GM19328 (cell line): Measurements from ENCODE around the gene GGT6.

Experiments used
- ATAC-seq: cut with Tn5 transposase; IDR thresholded peaks from one replicate; pipeline ENCODE4 v1.9.1; 2021; ENCODE audit warnings: mild to moderate bottlenecking, moderate library complexity; ENCODE audit not compliant: unreplicated experiment

Gene GGT6

DNA sequence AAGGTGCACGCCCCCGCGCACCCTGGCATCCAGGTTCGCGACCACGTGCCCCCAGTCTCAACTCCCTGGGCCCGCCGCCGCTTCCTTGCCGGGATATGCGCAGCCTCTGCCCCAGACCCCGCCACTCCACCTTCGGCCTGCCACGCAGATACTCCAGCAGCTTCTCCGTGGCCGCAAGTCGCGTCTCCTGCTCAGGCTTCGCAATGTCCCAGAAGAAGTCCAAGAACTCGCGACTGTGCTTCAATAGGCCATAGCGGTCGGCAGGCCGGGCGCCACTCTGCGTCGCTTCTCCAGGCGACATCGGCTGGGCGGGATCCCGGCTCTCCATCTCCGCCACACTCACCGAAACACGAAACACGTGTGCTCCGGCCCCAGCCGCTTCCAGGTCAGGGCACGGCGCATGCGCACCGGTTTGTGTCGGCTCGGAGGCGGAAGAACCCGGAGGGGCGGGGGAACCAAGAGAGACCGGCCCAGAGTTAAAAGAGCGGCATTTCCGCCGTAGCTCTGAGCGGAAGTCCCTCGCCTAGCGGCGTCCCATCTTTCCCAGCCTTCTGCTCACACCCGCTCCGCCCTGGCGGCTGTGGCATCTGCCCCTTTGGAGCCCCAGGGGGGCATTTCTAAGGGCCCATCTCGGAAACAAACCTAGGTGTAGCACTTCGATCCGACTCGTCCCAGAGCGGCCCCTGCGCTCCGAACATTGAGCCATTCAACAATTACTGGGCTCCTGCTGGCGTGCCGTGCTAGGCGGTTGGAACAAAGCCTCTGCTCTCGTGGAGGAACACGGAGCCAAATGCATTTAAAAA lies 5.2 kb downstream of the GGT6 start, which contains the start of gene MYBBP1A:
Gene MYBBP1A (minus strand): TSS at position 388 of the 803 bp plus-strand sequence. CDS start 60 bp downstream, at position 328.
- peak; percentile 77 for ATAC-seq

- no peak for ATAC-seq
Measured at GRCh38 chr17:4554441-4554996, 5.9 kb downstream of the GGT6 start.

DNA sequence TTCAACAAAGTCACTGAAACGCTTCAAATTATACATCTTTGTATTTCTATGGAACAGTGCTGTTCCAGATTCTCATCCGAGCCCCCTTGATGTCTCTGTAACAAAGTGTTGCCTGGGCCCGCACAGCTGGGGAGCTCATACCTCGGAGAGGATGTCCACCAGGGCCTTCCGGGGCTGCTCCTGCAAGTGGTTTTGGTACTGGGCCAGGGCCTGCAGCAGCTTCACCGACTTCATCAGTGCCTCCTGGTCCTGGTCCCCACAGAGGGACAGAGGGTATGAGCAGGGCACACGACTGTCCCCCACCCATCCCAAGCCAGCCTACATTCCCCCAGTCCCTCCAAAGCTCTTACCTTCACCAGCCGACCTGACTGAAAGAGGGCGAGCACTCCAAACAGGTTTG lies 6.7 kb downstream of the GGT6 start:
- ATAC-seq: no peak

GRCh38 chr17:4551796-4552525 lies 8.4 kb downstream of the GGT6 start:
- ATAC-seq: no peak

DNA sequence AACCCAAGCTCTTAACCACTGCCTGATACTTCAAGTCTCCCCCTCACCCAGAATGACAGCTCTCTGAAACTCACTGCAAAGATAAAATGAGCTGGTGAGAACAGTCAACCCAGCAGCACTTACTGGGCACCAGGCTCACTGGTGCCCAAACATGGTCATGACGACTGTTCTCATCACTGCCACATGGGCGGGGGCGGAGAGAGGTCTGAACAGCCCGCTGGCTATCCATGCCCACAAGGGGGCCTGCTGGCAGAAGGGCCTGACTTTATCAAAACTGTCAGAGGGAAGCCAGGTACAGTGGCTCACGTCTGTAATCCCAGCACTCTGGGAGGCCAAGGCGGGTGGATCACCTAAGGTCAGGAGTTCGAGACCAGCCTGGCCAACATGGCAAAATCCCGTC lies 9.2 kb downstream of the GGT6 start:
- ATAC-seq: no peak

- no peak for ATAC-seq
Measured at GRCh38 chr17:4550534-4551039, 9.8 kb downstream of the GGT6 start.

- ATAC-seq: no peak
Measured at GRCh38 chr17:4549781-4550533, 10.4 kb downstream of the GGT6 start.

DNA sequence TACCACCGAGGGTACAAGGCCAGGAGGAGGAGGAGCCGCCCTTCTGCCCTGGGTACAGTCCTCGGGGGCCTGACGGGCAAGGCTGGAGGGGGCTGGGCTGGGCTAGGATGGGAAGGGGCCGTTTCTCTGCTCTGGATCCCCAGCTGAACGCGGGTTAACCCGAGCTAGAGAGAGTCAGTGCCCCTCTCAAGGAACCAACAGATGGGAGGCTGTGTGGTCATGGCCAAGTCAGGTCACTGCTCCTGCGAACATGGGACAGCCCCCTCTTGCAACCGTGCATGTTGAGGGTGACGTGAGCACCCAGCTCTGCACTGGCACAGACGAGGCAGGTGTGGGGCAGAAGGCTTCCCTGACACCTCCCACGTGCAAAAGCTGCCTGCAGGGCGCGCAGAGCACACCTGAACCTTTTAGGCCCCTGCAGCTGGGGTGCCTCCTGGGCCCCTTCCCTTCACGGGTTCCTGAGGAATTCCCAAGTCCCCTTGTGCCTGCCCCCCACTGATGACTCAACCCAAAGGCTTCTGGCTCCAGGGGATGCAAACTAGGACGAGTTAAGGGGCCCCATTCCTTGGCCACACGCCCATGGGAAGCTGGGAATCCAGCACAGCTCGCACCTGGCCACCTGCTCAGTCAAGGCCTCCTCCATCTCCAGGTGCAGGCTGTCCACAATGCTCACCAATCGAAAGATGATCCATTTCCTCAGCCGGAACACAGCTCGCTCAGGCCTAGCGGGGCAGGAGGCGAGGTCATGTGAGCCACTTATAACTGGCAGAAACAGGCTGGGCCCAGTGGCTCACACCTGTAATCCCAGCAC lies 11.5 kb downstream of the GGT6 start:
- ATAC-seq: no peak

- ATAC-seq: no peak
Measured at GRCh38 chr17:4548061-4548461, 12.3 kb downstream of the GGT6 start.

- no peak for ATAC-seq
Measured at GRCh38 chr17:4547118-4547906, 13.1 kb downstream of the GGT6 start.

DNA sequence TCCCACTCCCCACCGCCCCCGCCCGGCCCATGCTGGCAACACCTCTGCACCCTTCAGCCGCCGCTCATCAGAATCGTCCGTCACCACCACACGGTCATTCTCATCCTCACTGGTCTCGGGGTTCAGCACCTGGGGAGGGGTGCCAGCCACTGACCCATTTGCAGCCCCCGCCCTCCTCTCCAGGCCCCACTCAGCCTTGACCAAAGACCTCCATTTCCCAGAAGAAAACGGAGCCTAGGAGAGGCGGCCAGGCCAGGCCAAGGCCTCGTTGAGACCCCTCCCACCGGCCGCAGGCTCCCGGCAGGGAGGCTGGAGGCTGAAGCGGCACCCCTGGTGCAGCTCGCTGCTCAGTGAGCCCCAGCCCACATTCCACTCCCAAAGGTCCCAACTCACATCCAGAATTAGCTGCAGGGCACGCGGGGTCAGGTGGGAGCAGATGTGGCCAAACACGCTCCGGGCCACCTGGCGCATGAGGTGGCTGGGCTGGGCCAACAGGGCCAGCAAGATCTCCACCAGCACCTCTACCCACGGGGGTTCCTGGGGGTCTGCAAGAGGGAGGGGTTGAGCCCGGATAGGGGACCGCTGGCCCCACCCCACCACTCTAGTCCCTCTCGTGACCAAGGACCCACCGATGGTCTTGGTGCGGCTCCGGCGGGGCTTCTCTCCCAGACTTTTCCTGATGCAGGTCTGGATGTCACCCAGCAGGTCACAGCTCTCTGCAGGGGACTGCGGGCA lies 15.0 kb downstream of the GGT6 start:
- no peak for ATAC-seq

DNA sequence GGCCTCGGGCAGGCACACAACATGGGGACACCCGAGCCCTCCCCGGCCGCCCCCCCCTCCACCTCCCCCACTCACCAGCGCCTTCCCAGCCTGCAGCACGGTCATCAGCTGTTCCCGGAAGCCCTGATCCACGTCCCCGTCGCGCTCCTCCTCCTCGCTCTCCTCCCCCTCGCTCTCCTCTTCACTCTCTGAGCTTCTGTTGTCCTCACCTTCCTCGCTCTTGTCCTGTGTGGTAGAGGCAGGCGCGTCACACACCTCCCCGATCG lies 15.5 kb downstream of the GGT6 start:
- no peak for ATAC-seq

- ATAC-seq: no peak
Measured at GRCh38 chr17:4544135-4544950, 16.0 kb downstream of the GGT6 start.

GRCh38 chr17:4543557-4544026 lies 16.8 kb downstream of the GGT6 start:
- no peak for ATAC-seq

DNA sequence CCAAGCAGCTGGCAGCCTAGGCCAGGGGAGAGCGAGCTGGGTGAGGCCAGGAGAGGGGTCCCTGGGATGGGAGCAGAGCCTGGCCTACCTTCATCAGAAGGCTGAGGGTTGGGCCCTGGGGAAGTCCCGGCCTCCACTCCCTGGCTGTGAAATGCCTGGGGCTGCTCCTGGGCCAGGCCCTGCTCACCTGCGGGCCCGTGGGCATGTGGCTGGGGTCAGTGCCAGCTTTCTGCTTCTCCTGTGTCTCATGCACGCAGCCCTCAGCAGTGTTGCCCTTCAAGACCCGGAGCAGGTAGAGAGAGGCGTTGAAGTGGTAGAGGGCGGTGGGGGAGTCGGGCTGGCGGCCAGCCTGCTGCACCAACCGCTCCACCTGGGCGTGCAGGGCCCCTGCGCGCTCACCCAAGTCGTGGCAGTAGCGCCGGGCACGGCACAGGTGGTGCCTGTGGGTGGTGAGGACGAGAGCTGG lies 17.6 kb downstream of the GGT6 start:
- ATAC-seq: no peak

DNA sequence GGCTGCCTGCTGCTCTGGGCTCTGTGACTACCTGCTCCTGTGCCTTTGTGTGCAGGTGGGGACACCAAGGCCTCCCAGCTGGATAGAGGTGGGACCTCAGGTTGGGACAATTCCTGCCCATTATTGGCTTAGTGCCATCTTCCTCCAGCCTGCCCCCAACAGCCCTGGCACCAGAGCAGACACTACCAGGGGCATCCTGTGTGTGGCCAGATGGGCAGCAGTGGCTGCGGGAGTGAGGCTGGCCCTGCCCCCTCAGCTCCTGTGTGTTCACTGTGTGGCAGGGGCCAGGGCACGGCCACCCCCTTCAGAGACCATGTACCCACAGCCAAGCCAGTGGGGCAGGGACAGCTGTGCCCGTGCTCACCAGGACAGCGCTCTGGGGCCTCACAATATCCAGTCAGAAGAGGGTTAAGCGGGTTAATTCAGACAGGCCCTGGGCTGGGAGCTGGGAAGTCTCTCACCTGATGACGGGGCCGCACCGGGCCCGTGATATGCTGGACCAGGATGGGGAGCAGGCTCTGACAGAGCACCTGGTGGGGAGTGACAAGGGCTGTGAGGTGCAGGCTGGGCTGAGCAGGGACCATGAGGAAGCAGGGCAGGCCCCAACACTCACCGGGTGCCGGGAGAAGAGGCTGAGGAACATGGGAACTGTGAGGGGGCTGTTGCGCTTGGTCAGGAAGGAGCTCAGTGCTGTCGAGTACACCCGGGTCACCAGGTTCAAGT lies 18.2 kb downstream of the GGT6 start:
- ATAC-seq: no peak

DNA sequence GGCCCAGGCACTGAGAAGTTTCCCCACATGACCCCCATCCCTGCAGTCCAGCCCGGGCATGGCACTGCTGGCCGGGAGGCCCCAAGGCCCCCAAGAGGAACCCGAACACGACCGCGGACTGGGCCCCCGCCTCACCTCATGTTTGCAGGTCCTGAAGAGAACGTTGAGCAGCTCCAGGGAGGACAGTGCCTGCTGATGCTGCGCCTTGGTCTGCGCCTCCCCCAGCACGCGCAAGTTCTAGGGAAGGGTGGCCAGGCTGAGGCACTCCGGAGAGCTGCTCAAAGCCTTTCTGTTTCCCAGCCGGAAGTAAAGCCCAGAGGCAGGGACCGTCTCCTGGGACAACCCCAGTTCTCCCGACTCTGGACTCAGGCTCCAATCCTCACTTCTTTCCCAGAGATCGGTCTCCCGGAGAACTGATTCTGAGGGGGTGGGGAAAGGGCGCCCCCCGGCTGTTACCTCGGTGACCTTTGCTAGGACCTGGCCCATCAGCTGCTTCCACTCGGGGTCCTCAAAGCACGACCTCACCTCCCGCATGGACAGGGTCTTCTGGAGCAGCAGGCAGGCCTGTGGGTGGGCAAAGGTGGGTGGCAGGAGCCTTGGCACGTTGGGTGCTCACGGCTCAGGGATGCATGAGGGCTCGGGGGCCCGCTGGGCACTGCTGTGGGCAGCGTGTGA lies 18.9 kb downstream of the GGT6 start:
- ATAC-seq: no peak
